WERI-Rb-1 (cell line): ENCODE results near the gene LBX2.

Experiments
- DNase-seq: peaks from one replicate; pipeline ENCODE4 v3.0.0-alpha.2; 2020
- H3K27ac ChIP-seq: fragments of 250-450 bp; sonication (Bioruptor Pico); 2 replicates; pipeline ENCODE4 v1.5.1; 2020; ENCODE audit warnings: mild to moderate bottlenecking, moderate library complexity
- H3K27me3 ChIP-seq: fragments of 250-450 bp; sonication (Bioruptor Pico); 2 replicates; pipeline ENCODE4 v1.5.1; 2021; ENCODE audit warnings: mild to moderate bottlenecking, low read depth, moderate library complexity; ENCODE audit not compliant: insufficient read depth, severe bottlenecking
- H3K36me3 ChIP-seq: fragments of 250-450 bp; sonication (Bioruptor Pico); 2 replicates; pipeline ENCODE4 v1.5.1; 2020; ENCODE audit warnings: mild to moderate bottlenecking, moderate library complexity
- H3K4me3 ChIP-seq: 2 replicates; pipeline ENCODE4 v1.5.1; 2011; ENCODE audit warnings: low read depth, mild to moderate bottlenecking, control low read depth, low read length
- H3K9me3 ChIP-seq: fragments of 250-450 bp; sonication (Bioruptor Pico); 2 replicates; pipeline ENCODE4 v1.5.1; 2021; ENCODE audit warnings: mild to moderate bottlenecking, moderate library complexity; ENCODE audit not compliant: severe bottlenecking
- CTCF ChIP-seq: IDR thresholded peaks from 2 replicates; pipeline ENCODE4 v1.5.1; 2011; ENCODE audit warnings: low read depth, mild to moderate bottlenecking, control low read depth, inconsistent platforms, low read length

The LBX2 gene

GRCh38 chr2:74499267-74499939 is at the start of gene LBX2:
Gene LBX2, minus strand, starts transcription at chr2:74499603. Its CDS starts 66 bp downstream, at chr2:74499537.
- DNase-seq: no peak
- H3K36me3 ChIP-seq: peaks cover 20% of the 10 kb centered on the region
- no peaks in the 10 kb centered on the region for H3K27me3 ChIP-seq
- TF ChIP-seq CTCF: no peak
- H3K27ac ChIP-seq: peak within 1 kb of the TSS; percentile 71
- H3K4me3 ChIP-seq: no peak within 1 kb of the TSS
- no peaks in the 10 kb centered on the region for H3K9me3 ChIP-seq

- peak overlapping the region; percentile 98 for H3K27ac ChIP-seq
- TF ChIP-seq CTCF: no peak
- peak overlapping the region; percentile 80 for H3K4me3 ChIP-seq
- H3K36me3 ChIP-seq: peaks cover 10% of the 10 kb centered on the region
- H3K27me3 ChIP-seq: no peaks in the 10 kb centered on the region
- DNase-seq: peak; percentile 74
- H3K9me3 ChIP-seq: no peaks in the 10 kb centered on the region
These were observed 49.0 kb upstream of the LBX2 start for GRCh38 chr2:74548285-74548899.

GRCh38 chr2:74546004-74546403 is 46.6 kb upstream of the LBX2 start:
- DNase-seq: no peak
- no peak overlapping the region for H3K4me3 ChIP-seq
- peaks cover 8% of the 10 kb centered on the region for H3K36me3 ChIP-seq
- no peak for TF ChIP-seq CTCF
- H3K27ac ChIP-seq: no peak overlapping the region
- no peaks in the 10 kb centered on the region for H3K9me3 ChIP-seq
- H3K27me3 ChIP-seq: no peaks in the 10 kb centered on the region

GRCh38 chr2:74544634-74545033 is 45.2 kb upstream of the LBX2 start:
- Histone ChIP-seq H3K27ac (no peak overlapping the region), H3K27me3 (no peaks in the 10 kb centered on the region), H3K36me3 (peaks cover 11% of the 10 kb centered on the region), H3K4me3 (no peak overlapping the region), H3K9me3 (no peaks in the 10 kb centered on the region)
- peak; percentile 18; the same call in 1 of the 2 replicates for TF ChIP-seq CTCF
- no peak for DNase-seq

GRCh38 chr2:74542978-74543377 is 43.6 kb upstream of the LBX2 start:
- no peak for TF ChIP-seq CTCF
- H3K4me3 ChIP-seq: no peak overlapping the region

More at GRCh38 chr2:74542978-74543377, 43.6 kb upstream of the LBX2 start:
- Histone ChIP-seq H3K36me3 (peaks cover 9% of the 10 kb centered on the region), H3K9me3 (no peaks in the 10 kb centered on the region), H3K27me3 (no peaks in the 10 kb centered on the region), H3K27ac (no peak overlapping the region)
- DNase-seq: no peak
